Peyer's patch (tissue), 4 donors: ENCODE data around the gene ZFPM1.

Experiments
- POLR2A ChIP-seq, 2 donors: fragments of 450-650 bp; IDR thresholded peaks; one replicate each; pipeline ENCODE4 v1.5.1; 2017; ENCODE audit warnings: antibody characterized with exemption in 2 of 2, mild to moderate bottlenecking in 2 of 2, moderate library complexity in 2 of 2
- TF ChIP-seq, protein P1 (sequence below), 6 experiments: fragments of 450-650 bp in 4 of 6; fragments of 200-600 bp in 2 of 6; sonication (generic) in 1 of 6; IDR thresholded peaks; one replicate each; pipeline ENCODE4 v1.5.1; 2017 to 2019; ENCODE audit warnings: antibody characterized with exemption in 6 of 6, mild to moderate bottlenecking in 3 of 6, moderate library complexity in 1 of 6

DNA sequence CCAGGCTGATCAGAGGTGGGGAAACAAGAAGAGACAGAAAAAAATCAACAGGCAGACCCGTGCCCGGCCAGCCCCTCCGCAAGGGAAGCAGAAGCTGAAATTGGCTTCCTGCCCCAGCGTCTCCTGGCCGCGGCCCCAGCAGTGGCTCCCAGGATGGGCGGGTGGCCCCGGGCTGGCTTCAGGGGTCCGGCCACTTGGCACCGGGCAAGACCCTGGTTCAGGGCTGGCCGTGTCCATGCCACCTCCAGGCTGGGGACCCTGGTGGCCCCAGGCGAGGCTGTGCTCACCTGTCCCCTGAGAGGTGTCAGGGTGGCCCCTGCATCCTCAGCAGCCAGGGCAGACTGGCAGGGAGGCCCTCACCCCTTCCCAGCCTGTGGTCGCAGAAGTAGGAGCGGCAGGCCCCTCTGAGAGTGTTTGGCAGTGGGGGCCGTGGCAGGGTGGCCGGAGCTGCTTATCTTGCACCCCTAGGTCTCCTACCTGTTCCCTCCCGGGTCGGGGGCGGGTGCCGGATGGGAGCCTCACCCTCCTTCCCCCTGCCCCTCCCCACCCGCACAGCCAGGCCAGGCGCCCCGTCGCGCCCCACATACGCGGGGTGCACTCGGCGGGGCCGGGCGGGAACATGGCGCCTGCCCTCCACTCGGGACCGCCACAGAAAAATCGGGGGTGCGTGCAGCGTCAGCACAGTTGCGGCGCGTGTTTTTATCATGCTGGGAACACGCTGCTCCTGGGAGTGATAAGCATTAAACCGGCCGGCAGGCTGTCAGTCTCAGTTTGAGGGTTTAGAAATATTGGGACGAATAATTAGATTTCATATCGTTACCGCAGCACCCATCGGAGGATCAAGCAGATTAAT is 70.5 kb downstream of the ZFPM1 start:
- TF ChIP-seq, protein P1, sequence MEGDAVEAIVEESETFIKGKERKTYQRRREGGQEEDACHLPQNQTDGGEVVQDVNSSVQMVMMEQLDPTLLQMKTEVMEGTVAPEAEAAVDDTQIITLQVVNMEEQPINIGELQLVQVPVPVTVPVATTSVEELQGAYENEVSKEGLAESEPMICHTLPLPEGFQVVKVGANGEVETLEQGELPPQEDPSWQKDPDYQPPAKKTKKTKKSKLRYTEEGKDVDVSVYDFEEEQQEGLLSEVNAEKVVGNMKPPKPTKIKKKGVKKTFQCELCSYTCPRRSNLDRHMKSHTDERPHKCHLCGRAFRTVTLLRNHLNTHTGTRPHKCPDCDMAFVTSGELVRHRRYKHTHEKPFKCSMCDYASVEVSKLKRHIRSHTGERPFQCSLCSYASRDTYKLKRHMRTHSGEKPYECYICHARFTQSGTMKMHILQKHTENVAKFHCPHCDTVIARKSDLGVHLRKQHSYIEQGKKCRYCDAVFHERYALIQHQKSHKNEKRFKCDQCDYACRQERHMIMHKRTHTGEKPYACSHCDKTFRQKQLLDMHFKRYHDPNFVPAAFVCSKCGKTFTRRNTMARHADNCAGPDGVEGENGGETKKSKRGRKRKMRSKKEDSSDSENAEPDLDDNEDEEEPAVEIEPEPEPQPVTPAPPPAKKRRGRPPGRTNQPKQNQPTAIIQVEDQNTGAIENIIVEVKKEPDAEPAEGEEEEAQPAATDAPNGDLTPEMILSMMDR (IDR thresholded peaks at IDR 0.05) = no peak
- TF ChIP-seq POLR2A (IDR thresholded peaks at IDR 0.05) = no peak
